ENCODE data around the gene MEIS2.
A peak's percentile ranks its signal among the peaks of the same experiment; 100 is the strongest.

Gene MEIS2

GRCh38 chr15:36911322-36911944 is 188.9 kb downstream of the MEIS2 start:
- TF ChIP-seq CTCF (IDR thresholded peaks at IDR 0.05; ENCODE audit: insufficient read depth, low read depth, low read length, missing control alignments) = no peak

GRCh38 chr15:36908991-36909390 is 191.4 kb downstream of the MEIS2 start:
- TF ChIP-seq CTCF (IDR thresholded peaks at IDR 0.05; ENCODE audit: insufficient read depth, low read depth, low read length, missing control alignments) = no peak
- no peak for DNase-seq (ENCODE audit: low read depth)
- H3K4me3 ChIP-seq (ENCODE audit: low read length) = no peak overlapping the region

More at GRCh38 chr15:36911322-36911944, 188.9 kb downstream of the MEIS2 start:
- H3K4me3 ChIP-seq (ENCODE audit: low read length) = no peak overlapping the region
- peak; percentile 67 for DNase-seq (ENCODE audit: low read depth)

GRCh38 chr15:36907295-36907694 is 193.1 kb downstream of the MEIS2 start:
- no peak for DNase-seq (ENCODE audit: low read depth)
- H3K4me3 ChIP-seq (ENCODE audit: low read length) = no peak overlapping the region
- no peak for TF ChIP-seq CTCF (IDR thresholded peaks at IDR 0.05; ENCODE audit: insufficient read depth, low read depth, low read length, missing control alignments)

GRCh38 chr15:36905908-36906307 is 194.4 kb downstream of the MEIS2 start:
- no peak for TF ChIP-seq CTCF (IDR thresholded peaks at IDR 0.05; ENCODE audit: insufficient read depth, low read depth, low read length, missing control alignments)
- peak; percentile 32 for DNase-seq (ENCODE audit: low read depth)

GRCh38 chr15:36904715-36905114 is 195.6 kb downstream of the MEIS2 start:
- no peak for TF ChIP-seq CTCF (IDR thresholded peaks at IDR 0.05; ENCODE audit: insufficient read depth, low read depth, low read length, missing control alignments)
- no peak for DNase-seq (ENCODE audit: low read depth)
- no peak overlapping the region for H3K4me3 ChIP-seq (ENCODE audit: low read length)

More at GRCh38 chr15:36905908-36906307, 194.4 kb downstream of the MEIS2 start:
- H3K4me3 ChIP-seq (ENCODE audit: low read length) = no peak overlapping the region

- H3K4me3 ChIP-seq (ENCODE audit: low read length) = no peak overlapping the region
- no peak for TF ChIP-seq CTCF (IDR thresholded peaks at IDR 0.05; ENCODE audit: insufficient read depth, low read depth, low read length, missing control alignments)
- peak; percentile 87 for DNase-seq (ENCODE audit: low read depth)
Measured at GRCh38 chr15:36903922-36904556, 196.3 kb downstream of the MEIS2 start.

- TF ChIP-seq CTCF (IDR thresholded peaks at IDR 0.05; ENCODE audit: insufficient read depth, low read depth, low read length, missing control alignments) = no peak
- DNase-seq (ENCODE audit: low read depth) = no peak
- no peak overlapping the region for H3K4me3 ChIP-seq (ENCODE audit: low read length)
Measured at GRCh38 chr15:36903195-36903594, 197.2 kb downstream of the MEIS2 start.

Data from epithelial cell of esophagus (primary cell).